ENCODE data around the gene ALKBH5. TPM values are rescaled to one million over a fixed set of nuclear protein-coding genes. Genes with fewer than 3 reads are reported as not detected.

Gene ALKBH5
- total RNA-seq, 2 experiments from 2014 or later, result 99.3 to 125 TPM

DNA sequence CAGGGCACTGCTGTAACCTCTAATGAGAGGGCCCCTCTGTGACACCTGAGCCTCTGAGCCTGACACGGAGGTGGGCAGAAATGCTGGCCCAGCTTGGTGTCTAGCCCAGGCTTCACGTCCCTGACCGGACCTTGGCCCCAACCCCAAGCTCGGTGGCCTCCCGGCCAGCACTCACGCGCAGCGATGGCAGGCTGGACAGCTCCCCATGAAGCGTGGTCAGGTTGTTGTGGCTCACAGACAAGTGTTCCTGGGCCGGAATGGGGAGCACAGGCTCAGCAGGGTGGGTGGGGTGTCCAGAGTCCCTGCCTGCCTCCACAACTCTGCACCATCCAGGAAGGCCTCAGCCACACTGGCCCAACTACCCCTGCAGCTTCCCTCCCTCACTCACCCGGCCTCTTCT is 72.7 kb downstream of the ALKBH5 start:
- Histone ChIP-seq H3K4me2 (ENCODE audit: low read length) (no peak overlapping the region), H4K20me1 (ENCODE audit: insufficient read depth, low read length) (no peaks in the 10 kb centered on the region), H3K9me3 (ENCODE audit: low read length) (no peaks in the 10 kb centered on the region), H2AFZ (ENCODE audit: low read length) (no peak overlapping the region), H3K27ac (ENCODE audit: low read depth, low read length, poor library complexity, severe bottlenecking) (no peak overlapping the region), H3K79me2 (ENCODE audit: insufficient read depth, low read depth, low read length) (peaks cover 15% of the 10 kb centered on the region; the same call in 1 of the 2 replicates), H3K4me3 (ENCODE audit: low read depth, low read length, poor library complexity, severe bottlenecking) (no peak overlapping the region), H3K9me2 (ENCODE audit: insufficient read depth, low read length) (no peaks in the 10 kb centered on the region), H3K36me3 (ENCODE audit: insufficient read depth, low read length) (peaks cover 47% of the 10 kb centered on the region), H3K4me1 (ENCODE audit: insufficient read depth, low read length, poor library complexity, severe bottlenecking) (peaks cover 28% of the 10 kb centered on the region)
- intact Hi-C loops (cut with micrococcal nuclease; ENCODE audit: unreplicated experiment), result loop anchor here (5.0 kb wide), 1 partner anchor 106 kb away; the partner anchor contains the start of gene SHMT1
- no peak for DNase-seq (ENCODE audit: low spot score)
- BruUV-seq (replicated peaks), result no TSS peak
- POLR2A ChIA-PET, result no interaction called here
- TF ChIP-seq EZH2phosphoT487 (IDR thresholded peaks at IDR 0.05; ENCODE audit: borderline replicate concordance, low read depth, low read length), result no peak
- TF ChIP-seq, protein P1, sequence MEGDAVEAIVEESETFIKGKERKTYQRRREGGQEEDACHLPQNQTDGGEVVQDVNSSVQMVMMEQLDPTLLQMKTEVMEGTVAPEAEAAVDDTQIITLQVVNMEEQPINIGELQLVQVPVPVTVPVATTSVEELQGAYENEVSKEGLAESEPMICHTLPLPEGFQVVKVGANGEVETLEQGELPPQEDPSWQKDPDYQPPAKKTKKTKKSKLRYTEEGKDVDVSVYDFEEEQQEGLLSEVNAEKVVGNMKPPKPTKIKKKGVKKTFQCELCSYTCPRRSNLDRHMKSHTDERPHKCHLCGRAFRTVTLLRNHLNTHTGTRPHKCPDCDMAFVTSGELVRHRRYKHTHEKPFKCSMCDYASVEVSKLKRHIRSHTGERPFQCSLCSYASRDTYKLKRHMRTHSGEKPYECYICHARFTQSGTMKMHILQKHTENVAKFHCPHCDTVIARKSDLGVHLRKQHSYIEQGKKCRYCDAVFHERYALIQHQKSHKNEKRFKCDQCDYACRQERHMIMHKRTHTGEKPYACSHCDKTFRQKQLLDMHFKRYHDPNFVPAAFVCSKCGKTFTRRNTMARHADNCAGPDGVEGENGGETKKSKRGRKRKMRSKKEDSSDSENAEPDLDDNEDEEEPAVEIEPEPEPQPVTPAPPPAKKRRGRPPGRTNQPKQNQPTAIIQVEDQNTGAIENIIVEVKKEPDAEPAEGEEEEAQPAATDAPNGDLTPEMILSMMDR (conservative IDR thresholded peaks at IDR 0.05; ENCODE audit: low read length), result no peak
- CTCF ChIA-PET (ENCODE audit: unreplicated experiment), result no interaction called here

DNA sequence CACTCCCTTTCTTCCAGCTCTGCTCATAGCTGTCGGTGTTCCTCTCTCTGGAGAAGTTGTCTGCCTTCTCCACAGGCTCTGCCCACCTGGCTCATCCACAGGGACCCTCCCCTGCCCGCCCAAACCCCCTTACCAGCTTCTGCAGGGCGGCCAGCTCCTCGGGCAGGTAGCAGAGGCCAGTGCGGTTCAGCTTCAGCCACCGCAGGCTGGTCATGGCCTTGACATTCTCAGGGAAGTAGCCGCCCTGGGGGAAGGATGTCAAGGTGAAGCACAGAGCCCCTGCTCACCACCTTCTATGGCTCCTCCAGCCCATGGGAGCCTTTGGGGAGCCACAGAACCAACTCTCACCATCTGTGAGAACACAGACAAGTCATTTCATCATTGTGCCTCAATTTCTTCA is 73.1 kb downstream of the ALKBH5 start:
- H2AFZ ChIP-seq (ENCODE audit: low read length), result no peak overlapping the region
- intact Hi-C loops (cut with micrococcal nuclease; ENCODE audit: unreplicated experiment), result loop anchor here (5.0 kb wide), 1 partner anchor 106 kb away; the partner anchor contains the start of gene SHMT1
- peaks cover 32% of the 10 kb centered on the region for H3K4me1 ChIP-seq (ENCODE audit: insufficient read depth, low read length, poor library complexity, severe bottlenecking)
- H3K27ac ChIP-seq (ENCODE audit: low read depth, low read length, poor library complexity, severe bottlenecking), result no peak overlapping the region
- DNase-seq (ENCODE audit: low spot score), result no peak
- peaks cover 15% of the 10 kb centered on the region; the same call in 1 of the 2 replicates for H3K79me2 ChIP-seq (ENCODE audit: insufficient read depth, low read depth, low read length)
- H3K4me2 ChIP-seq (ENCODE audit: low read length), result peak overlapping the region; percentile 64
- H3K36me3 ChIP-seq (ENCODE audit: insufficient read depth, low read length), result peaks cover 43% of the 10 kb centered on the region
- no peaks in the 10 kb centered on the region for H3K9me2 ChIP-seq (ENCODE audit: insufficient read depth, low read length)
- no peak for TF ChIP-seq EZH2phosphoT487 (IDR thresholded peaks at IDR 0.05; ENCODE audit: borderline replicate concordance, low read depth, low read length)
- TF ChIP-seq, protein P1 (conservative IDR thresholded peaks at IDR 0.05; ENCODE audit: low read length), result no peak
- peak overlapping the region; percentile 89 for H3K4me3 ChIP-seq (ENCODE audit: low read depth, low read length, poor library complexity, severe bottlenecking)
- no TSS peak for BruUV-seq (replicated peaks)
- CTCF ChIA-PET (ENCODE audit: unreplicated experiment), result no interaction called here
- H4K20me1 ChIP-seq (ENCODE audit: insufficient read depth, low read length), result no peaks in the 10 kb centered on the region
- no peaks in the 10 kb centered on the region for H3K9me3 ChIP-seq (ENCODE audit: low read length)
- POLR2A ChIA-PET, result interaction anchor here (0.6 kb wide), 1 partner anchor 80 kb away, joined by 4 read pairs; no protein-coding TSS in a partner anchor

DNA sequence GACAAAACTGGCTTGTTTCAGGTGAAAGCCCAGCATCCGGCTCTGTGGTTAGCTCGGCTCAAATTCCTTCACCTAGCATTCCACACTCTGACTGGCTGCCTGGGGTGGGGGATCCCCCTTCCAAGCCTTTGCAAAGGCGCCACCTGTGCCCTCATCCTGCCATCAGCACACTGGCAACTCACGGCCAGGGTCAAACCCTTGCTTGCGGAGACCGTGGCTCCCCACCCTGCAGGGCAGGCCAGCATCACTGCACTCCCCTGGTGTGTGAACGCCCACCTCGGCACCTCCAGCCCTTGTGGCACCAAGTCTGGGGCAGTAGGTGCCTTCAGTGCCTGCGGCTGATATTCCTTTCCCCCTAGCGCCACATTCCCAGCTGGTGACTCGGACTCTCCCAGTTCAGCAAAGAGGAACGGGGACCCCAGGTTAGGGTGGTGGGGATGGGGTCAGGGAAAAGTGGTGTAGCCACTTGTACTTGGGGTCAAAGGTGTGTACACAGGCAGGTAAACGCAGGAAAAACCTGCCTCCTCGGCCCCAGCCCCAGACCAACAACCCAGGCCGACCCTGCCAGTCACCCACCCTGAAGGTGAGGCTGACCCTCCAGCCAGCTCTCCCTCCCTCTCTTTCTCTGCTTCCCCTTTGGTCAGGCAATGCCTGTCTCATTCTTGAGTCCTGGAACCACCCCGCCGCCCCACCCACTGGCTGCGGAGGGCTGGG is 73.8 kb downstream of the ALKBH5 start:
- intact Hi-C loops (cut with micrococcal nuclease; ENCODE audit: unreplicated experiment), result loop anchor here (5.0 kb wide), 1 partner anchor 105 kb away; the partner anchor contains the start of gene SHMT1
- BruUV-seq (replicated peaks), result no TSS peak

More for the DNA sequence above, 73.8 kb downstream of the ALKBH5 start:
- ChIA-PET POLR2A (interaction anchor here (0.6 kb wide), 1 partner anchor 81 kb away, joined by 4 read pairs; no protein-coding TSS in a partner anchor), CTCF (ENCODE audit: unreplicated experiment) (no interaction called here)
- Histone ChIP-seq H3K9me3 (ENCODE audit: low read length) (no peaks in the 10 kb centered on the region), H3K27ac (ENCODE audit: low read depth, low read length, poor library complexity, severe bottlenecking) (peak overlapping the region; percentile 49), H2AFZ (ENCODE audit: low read length) (no peak overlapping the region), H3K9me2 (ENCODE audit: insufficient read depth, low read length) (no peaks in the 10 kb centered on the region), H3K36me3 (ENCODE audit: insufficient read depth, low read length) (peaks cover 38% of the 10 kb centered on the region), H3K4me3 (ENCODE audit: low read depth, low read length, poor library complexity, severe bottlenecking) (peak overlapping the region; percentile 89), H3K4me2 (ENCODE audit: low read length) (peak overlapping the region; percentile 64), H3K4me1 (ENCODE audit: insufficient read depth, low read length, poor library complexity, severe bottlenecking) (peaks cover 33% of the 10 kb centered on the region), H3K79me2 (ENCODE audit: insufficient read depth, low read depth, low read length) (peaks cover 15% of the 10 kb centered on the region; the same call in 1 of the 2 replicates), H4K20me1 (ENCODE audit: insufficient read depth, low read length) (no peaks in the 10 kb centered on the region)
- no peak for DNase-seq (ENCODE audit: low spot score)
- no peak for TF ChIP-seq EZH2phosphoT487 (IDR thresholded peaks at IDR 0.05; ENCODE audit: borderline replicate concordance, low read depth, low read length)
- TF ChIP-seq, protein P1 (conservative IDR thresholded peaks at IDR 0.05; ENCODE audit: low read length), result no peak

All from OCI-LY7 (cell line).